HepG2 (cell line): Measurements from ENCODE around the gene OR5H2. TPM values are rescaled to one million over a fixed set of nuclear protein-coding genes. Genes with fewer than 3 reads are reported as not detected.
A peak's percentile ranks its signal among the peaks of the same experiment; 100 is the strongest.

Experiments
- ATF7-NPFF ChIP-seq: sonication (generic); formaldehyde crosslinking; IDR thresholded peaks from 2 replicates; pipeline ENCODE4 v1.8.1; 2023; ENCODE audit warnings: mild to moderate bottlenecking, low read depth, missing genetic modification reagents, moderate library complexity
- ESRRA ChIP-seq: sonication (generic); formaldehyde crosslinking; IDR thresholded peaks from 2 replicates; pipeline ENCODE4 v1.5.1; 2020; ENCODE audit warnings: mild to moderate bottlenecking, low read depth, missing genetic modification reagents
- HNF4A ChIP-seq: sonication (generic); formaldehyde crosslinking; IDR thresholded peaks from 2 replicates; pipeline ENCODE4 v1.4.0; 2020; ENCODE audit warnings: missing genetic modification reagents
- HOXA3 ChIP-seq: sonication (generic); formaldehyde crosslinking; IDR thresholded peaks from 2 replicates; pipeline ENCODE4 v1.5.0; 2020; ENCODE audit warnings: missing genetic modification reagents
- KDM5A ChIP-seq: fragments of 200-600 bp; sonication (generic); IDR thresholded peaks from 2 replicates; pipeline ENCODE4 v1.7.0; 2018; ENCODE audit warnings: antibody characterized with exemption, mild to moderate bottlenecking, low read length, borderline replicate concordance
- KDM6A ChIP-seq: IDR thresholded peaks from 2 replicates; pipeline ENCODE4 v1.6.1; 2016; ENCODE audit warnings: low read depth
- MAF1 ChIP-seq: sonication (generic); formaldehyde crosslinking; IDR thresholded peaks from 2 replicates; pipeline ENCODE4 v1.5.0; 2020; ENCODE audit warnings: missing genetic modification reagents, borderline replicate concordance
- NFE2L2 ChIP-seq: fragments of 150-350 bp; IDR thresholded peaks from 2 replicates; pipeline ENCODE4 v1.6.1; 2014; ENCODE audit warnings: low read length
- PHF8 ChIP-seq: sonication (generic); formaldehyde crosslinking; IDR thresholded peaks from 2 replicates; pipeline ENCODE4 v1.5.0; 2020; ENCODE audit warnings: missing genetic modification reagents
- POGZ ChIP-seq: sonication (generic); formaldehyde crosslinking; IDR thresholded peaks from 2 replicates; pipeline ENCODE4 v1.4.0; 2020; ENCODE audit warnings: mild to moderate bottlenecking, missing genetic modification reagents
- RXRA ChIP-seq: sonication (generic); formaldehyde crosslinking; IDR thresholded peaks from 2 replicates; pipeline ENCODE4 v1.5.1; 2020; ENCODE audit warnings: missing genetic modification reagents
- TEAD3 ChIP-seq: optimal IDR thresholded peaks from 2 replicates; pipeline ENCODE3; 2016; ENCODE audit warnings: borderline replicate concordance
- ZNF343 ChIP-seq: sonication (generic); formaldehyde crosslinking; IDR thresholded peaks from 2 replicates; pipeline ENCODE4 v1.4.0; 2020; ENCODE audit warnings: mild to moderate bottlenecking, missing genetic modification reagents
- polyA plus RNA-seq, 8 experiments: library from polyadenylated mRNA; depleted of rRNA in 3 of 8; stranded (reverse) in 7 of 8; unstranded in 1 of 8; fragments of >200 nt; fragmentation: Illumina TruSeq in 4 of 8; extraction: Trizol in 4 of 8; gene quantifications; 2 replicates each; pipeline versions ENCODE4 v1.2.1 to v1.2.3, GENCODE V29; 2011 to 2016; ENCODE audit warnings: low read depth in 4 of 8, missing spikeins in 1 of 8, mixed read lengths in 1 of 8; ENCODE audit not compliant: insufficient read depth in 1 of 8
- total RNA-seq, 5 experiments: library from RNA; depleted of rRNA; stranded (reverse); fragments of >200 nt; fragmentation: Illumina TruSeq; extraction: Trizol; gene quantifications; 2 replicates each; pipeline ENCODE4 v1.2.3, GENCODE V29; 2016; ENCODE audit warnings: low read depth in 1 of 5
- TF ChIP-seq, protein P1 (sequence below): sonication (generic); formaldehyde crosslinking; IDR thresholded peaks from 2 replicates; pipeline ENCODE4 v1.9.0; 2022; ENCODE audit warnings: low read depth, missing genetic modification reagents
- TF ChIP-seq, protein P2 (sequence below): sonication (generic); formaldehyde crosslinking; IDR thresholded peaks from 2 replicates; pipeline ENCODE4 v1.4.0; 2020; ENCODE audit warnings: missing genetic modification reagents
- TF ChIP-seq, protein P3 (sequence below): sonication (generic); formaldehyde crosslinking; IDR thresholded peaks from 2 replicates; pipeline ENCODE4 v1.9.0; 2022; ENCODE audit warnings: missing genetic modification reagents, mild to moderate bottlenecking, borderline replicate concordance
- TF ChIP-seq, protein P4 (sequence below), 2 experiments: sonication (generic) in 1 of 2; formaldehyde crosslinking in 1 of 2; IDR thresholded peaks; 2 replicates each; pipeline versions ENCODE4 v1.6.1 to v1.9.0; 2014 to 2022; ENCODE audit warnings: antibody characterized with exemption in 1 of 2, borderline replicate concordance in 1 of 2, inconsistent platforms in 1 of 2, low read depth in 1 of 2, missing genetic modification reagents in 1 of 2
- TF ChIP-seq, protein P5 (sequence below): sonication (generic); formaldehyde crosslinking; IDR thresholded peaks from 2 replicates; pipeline ENCODE4 v1.4.0; 2020; ENCODE audit warnings: missing genetic modification reagents

OR5H2 gene
- total and polyA plus RNA-seq, 2 of the 13 experiments (the other 11 are each of a cell fraction or from before 2014, with no cell fraction given), result not detected

DNA sequence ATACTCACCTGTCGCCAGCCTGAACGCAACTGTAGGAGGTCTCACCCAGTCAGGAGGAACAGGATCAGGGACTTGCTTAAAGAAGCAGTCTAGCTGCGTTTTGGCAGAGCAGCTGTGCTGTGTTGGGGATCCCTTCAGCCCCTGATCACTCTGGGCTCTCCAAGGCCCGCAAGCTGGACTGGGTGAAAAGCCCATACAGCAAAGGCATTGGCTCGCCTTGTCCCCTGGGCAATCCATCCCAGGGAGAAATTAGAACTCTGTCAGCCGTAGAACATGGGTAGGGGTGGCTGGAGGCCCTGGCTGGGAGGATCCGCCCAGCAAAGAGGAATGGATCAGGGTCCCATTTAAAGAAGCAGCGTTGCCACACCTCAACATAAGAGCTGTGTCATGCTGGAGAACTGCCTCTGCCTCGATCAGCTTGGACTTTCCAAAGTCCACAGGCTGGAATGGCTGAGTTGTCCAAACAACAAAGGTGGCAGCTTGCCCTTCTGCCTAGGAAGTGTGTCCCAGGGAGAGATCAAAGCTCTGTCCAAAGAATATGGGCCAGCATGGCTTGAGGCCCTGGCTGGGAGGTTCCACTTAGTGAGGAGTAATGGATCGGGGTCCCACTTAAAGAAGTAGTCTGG is 9.1 kb downstream of the OR5H2 start (continued):
- TF ChIP-seq, protein P1, sequence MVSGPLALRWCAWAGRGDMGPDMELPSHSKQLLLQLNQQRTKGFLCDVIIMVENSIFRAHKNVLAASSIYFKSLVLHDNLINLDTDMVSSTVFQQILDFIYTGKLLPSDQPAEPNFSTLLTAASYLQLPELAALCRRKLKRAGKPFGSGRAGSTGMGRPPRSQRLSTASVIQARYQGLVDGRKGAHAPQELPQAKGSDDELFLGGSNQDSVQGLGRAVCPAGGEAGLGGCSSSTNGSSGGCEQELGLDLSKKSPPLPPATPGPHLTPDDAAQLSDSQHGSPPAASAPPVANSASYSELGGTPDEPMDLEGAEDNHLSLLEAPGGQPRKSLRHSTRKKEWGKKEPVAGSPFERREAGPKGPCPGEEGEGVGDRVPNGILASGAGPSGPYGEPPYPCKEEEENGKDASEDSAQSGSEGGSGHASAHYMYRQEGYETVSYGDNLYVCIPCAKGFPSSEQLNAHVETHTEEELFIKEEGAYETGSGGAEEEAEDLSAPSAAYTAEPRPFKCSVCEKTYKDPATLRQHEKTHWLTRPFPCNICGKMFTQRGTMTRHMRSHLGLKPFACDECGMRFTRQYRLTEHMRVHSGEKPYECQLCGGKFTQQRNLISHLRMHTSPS, result no peak
- TF ChIP-seq, protein P2, sequence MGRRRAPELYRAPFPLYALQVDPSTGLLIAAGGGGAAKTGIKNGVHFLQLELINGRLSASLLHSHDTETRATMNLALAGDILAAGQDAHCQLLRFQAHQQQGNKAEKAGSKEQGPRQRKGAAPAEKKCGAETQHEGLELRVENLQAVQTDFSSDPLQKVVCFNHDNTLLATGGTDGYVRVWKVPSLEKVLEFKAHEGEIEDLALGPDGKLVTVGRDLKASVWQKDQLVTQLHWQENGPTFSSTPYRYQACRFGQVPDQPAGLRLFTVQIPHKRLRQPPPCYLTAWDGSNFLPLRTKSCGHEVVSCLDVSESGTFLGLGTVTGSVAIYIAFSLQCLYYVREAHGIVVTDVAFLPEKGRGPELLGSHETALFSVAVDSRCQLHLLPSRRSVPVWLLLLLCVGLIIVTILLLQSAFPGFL, result no peak
- peak; percentile 66; the same call in 1 of the 2 replicates for TF ChIP-seq NFE2L2
- TF ChIP-seq, protein P3, sequence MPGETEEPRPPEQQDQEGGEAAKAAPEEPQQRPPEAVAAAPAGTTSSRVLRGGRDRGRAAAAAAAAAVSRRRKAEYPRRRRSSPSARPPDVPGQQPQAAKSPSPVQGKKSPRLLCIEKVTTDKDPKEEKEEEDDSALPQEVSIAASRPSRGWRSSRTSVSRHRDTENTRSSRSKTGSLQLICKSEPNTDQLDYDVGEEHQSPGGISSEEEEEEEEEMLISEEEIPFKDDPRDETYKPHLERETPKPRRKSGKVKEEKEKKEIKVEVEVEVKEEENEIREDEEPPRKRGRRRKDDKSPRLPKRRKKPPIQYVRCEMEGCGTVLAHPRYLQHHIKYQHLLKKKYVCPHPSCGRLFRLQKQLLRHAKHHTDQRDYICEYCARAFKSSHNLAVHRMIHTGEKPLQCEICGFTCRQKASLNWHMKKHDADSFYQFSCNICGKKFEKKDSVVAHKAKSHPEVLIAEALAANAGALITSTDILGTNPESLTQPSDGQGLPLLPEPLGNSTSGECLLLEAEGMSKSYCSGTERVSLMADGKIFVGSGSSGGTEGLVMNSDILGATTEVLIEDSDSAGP (CRISPR knock-in tag), result peak; percentile 67; the same call in 1 of the 2 replicates
- no peak; the same call in 1 of the 2 replicates for TF ChIP-seq ESRRA (CRISPR knock-in tag)
- TF ChIP-seq, protein P4, sequence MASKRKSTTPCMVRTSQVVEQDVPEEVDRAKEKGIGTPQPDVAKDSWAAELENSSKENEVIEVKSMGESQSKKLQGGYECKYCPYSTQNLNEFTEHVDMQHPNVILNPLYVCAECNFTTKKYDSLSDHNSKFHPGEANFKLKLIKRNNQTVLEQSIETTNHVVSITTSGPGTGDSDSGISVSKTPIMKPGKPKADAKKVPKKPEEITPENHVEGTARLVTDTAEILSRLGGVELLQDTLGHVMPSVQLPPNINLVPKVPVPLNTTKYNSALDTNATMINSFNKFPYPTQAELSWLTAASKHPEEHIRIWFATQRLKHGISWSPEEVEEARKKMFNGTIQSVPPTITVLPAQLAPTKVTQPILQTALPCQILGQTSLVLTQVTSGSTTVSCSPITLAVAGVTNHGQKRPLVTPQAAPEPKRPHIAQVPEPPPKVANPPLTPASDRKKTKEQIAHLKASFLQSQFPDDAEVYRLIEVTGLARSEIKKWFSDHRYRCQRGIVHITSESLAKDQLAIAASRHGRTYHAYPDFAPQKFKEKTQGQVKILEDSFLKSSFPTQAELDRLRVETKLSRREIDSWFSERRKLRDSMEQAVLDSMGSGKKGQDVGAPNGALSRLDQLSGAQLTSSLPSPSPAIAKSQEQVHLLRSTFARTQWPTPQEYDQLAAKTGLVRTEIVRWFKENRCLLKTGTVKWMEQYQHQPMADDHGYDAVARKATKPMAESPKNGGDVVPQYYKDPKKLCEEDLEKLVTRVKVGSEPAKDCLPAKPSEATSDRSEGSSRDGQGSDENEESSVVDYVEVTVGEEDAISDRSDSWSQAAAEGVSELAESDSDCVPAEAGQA (IDR thresholded peaks at IDR 0.05; ENCODE audit: low read depth), result 0 out of 2 replicates have a peak, but pooled peaks have one; percentile 19
- TF ChIP-seq, protein P4 (CRISPR knock-in tag; IDR thresholded peaks at IDR 0.05; ENCODE audit: borderline replicate concordance), result no peak
- peak; percentile 93 for TF ChIP-seq HNF4A (CRISPR knock-in tag)
- TF ChIP-seq KDM6A (CRISPR knock-in tag), result peak; percentile 39; the same call in 1 of the 2 replicates
- TF ChIP-seq PHF8 (CRISPR knock-in tag), result 0 out of 2 replicates have a peak, but pooled peaks have one; percentile 25
- peak; percentile 46; the same call in 1 of the 2 replicates for TF ChIP-seq HOXA3 (CRISPR knock-in tag)
- TF ChIP-seq, protein P5, sequence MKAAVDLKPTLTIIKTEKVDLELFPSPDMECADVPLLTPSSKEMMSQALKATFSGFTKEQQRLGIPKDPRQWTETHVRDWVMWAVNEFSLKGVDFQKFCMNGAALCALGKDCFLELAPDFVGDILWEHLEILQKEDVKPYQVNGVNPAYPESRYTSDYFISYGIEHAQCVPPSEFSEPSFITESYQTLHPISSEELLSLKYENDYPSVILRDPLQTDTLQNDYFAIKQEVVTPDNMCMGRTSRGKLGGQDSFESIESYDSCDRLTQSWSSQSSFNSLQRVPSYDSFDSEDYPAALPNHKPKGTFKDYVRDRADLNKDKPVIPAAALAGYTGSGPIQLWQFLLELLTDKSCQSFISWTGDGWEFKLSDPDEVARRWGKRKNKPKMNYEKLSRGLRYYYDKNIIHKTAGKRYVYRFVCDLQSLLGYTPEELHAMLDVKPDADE (CRISPR knock-in tag), result no peak
- TF ChIP-seq POGZ (CRISPR knock-in tag), result peak; percentile 47
- TF ChIP-seq ATF7-NPFF (CRISPR knock-in tag), result no peak
- TF ChIP-seq KDM5A, result no peak
- TF ChIP-seq RXRA (CRISPR knock-in tag), result no peak
- no peak for TF ChIP-seq MAF1 (CRISPR knock-in tag)
- peak; percentile 100 for TF ChIP-seq ZNF343 (CRISPR knock-in tag)
- TF ChIP-seq TEAD3 (CRISPR knock-in tag), result peak; percentile 57
